Measurements from ENCODE around the gene ITGAV. TPM values are rescaled to one million over a fixed set of nuclear protein-coding genes. Genes with fewer than 3 reads are reported as not detected.

The ITGAV gene
- polyA plus RNA-seq, 1 experiment: 129 TPM

DNA sequence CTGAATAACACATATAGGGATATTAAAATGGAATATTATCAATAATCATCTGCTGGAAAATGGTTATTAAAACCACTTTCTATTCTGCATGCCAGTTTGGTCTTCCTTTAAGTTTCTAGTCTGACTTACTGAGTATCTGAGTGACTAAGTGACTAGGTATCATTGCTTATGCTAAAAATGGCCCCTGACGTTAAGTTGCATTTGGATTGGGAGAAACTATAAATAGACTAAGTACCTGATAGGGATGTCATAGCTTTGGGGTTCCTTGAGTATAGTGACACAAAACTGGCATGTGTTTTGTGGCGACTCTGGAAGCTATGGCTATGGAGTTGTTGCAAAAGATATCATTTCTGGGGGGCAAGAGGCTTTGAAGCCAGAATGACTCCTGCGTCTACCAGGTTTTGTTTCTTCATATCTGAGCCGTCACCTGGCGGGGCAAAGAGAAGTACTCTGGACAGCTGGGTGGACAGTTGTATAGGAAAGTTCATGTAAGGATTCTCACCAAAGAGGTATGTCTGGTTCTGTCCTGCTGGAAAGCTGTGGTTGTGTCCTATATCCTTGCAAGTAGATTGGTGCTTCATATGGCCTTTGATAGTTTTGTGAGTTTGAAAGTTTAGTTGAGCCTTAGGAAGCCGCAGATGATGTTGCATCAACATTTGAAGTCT is 17.9 kb downstream of the ITGAV start:
- Histone ChIP-seq H3K27ac (ENCODE audit: low read depth, low read length) (no peak overlapping the region), H3K9me3 (ENCODE audit: control insufficient read depth, insufficient read depth, low read length) (no peaks in the 10 kb centered on the region), H3K27me3 (ENCODE audit: control insufficient read depth, insufficient read depth, low read length) (no peaks in the 10 kb centered on the region), H3K4me3 (ENCODE audit: low read depth, low read length) (no peak overlapping the region)
- TF ChIP-seq, protein P1, sequence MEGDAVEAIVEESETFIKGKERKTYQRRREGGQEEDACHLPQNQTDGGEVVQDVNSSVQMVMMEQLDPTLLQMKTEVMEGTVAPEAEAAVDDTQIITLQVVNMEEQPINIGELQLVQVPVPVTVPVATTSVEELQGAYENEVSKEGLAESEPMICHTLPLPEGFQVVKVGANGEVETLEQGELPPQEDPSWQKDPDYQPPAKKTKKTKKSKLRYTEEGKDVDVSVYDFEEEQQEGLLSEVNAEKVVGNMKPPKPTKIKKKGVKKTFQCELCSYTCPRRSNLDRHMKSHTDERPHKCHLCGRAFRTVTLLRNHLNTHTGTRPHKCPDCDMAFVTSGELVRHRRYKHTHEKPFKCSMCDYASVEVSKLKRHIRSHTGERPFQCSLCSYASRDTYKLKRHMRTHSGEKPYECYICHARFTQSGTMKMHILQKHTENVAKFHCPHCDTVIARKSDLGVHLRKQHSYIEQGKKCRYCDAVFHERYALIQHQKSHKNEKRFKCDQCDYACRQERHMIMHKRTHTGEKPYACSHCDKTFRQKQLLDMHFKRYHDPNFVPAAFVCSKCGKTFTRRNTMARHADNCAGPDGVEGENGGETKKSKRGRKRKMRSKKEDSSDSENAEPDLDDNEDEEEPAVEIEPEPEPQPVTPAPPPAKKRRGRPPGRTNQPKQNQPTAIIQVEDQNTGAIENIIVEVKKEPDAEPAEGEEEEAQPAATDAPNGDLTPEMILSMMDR (IDR thresholded peaks at IDR 0.05; ENCODE audit: low read depth, low read length): no peak
- ChIA-PET POLR2A (interaction anchor here (1.4 kb wide), 1 partner anchor 122 kb away, joined by 3 read pairs; the partner anchor contains the start of gene ZC3H15), CTCF (interaction anchor here (2.1 kb wide), 1 partner anchor 35 kb away, joined by 8 read pairs; no protein-coding TSS in a partner anchor)
- DNase-seq (ENCODE audit: low read depth, low spot score): no peak

DNA sequence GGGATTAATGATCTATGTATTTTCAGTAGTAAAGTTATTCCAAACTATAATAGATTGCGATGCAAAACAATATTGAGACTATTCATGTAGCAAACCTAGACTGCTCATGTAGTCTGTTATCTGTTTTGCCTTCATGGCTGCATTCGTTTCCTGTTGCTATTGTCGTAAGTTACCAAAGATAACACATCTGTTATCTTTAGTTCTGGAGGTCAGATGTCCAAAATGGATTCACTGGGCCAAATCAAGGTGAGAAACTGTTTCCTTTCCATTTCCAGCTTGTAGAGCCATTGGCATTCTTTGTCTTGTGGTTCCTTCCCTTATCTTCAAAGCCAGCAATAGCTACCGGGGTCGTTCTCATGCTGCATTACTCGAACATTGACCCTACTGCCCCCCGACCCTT is 20.9 kb downstream of the ITGAV start:
- TF ChIP-seq, protein P1 (IDR thresholded peaks at IDR 0.05; ENCODE audit: low read depth, low read length): no peak
- Histone ChIP-seq H3K27ac (ENCODE audit: low read depth, low read length) (no peak overlapping the region), H3K4me3 (ENCODE audit: low read depth, low read length) (no peak overlapping the region), H3K9me3 (ENCODE audit: control insufficient read depth, insufficient read depth, low read length) (no peaks in the 10 kb centered on the region), H3K27me3 (ENCODE audit: control insufficient read depth, insufficient read depth, low read length) (no peaks in the 10 kb centered on the region)
- DNase-seq (ENCODE audit: low read depth, low spot score): no peak
- CTCF ChIA-PET: no interaction called here
- POLR2A ChIA-PET: no interaction called here

DNA sequence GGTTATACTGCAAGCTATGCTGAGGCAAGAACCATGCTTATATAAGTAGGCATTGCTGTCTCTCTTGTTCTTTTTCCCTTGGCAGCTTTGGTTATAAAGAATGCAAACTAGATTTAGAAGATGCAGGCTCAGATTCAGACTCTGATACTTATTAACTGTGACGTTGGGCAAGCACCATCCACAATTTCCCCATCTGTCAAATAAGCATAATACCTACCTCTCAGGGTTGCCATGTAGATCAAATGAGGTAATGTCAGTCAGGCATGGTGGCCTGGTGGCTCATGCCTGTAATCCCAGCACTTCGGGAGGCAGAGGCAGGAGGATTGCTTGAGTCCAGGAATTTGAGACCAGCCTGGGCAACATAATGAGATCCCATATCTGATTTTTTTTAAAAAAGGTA is 21.7 kb downstream of the ITGAV start:
- DNase-seq (ENCODE audit: low read depth, low spot score): no peak
- no peak overlapping the region for H3K4me3 ChIP-seq (ENCODE audit: low read depth, low read length)
- no peaks in the 10 kb centered on the region for H3K9me3 ChIP-seq (ENCODE audit: control insufficient read depth, insufficient read depth, low read length)
- H3K27ac ChIP-seq (ENCODE audit: low read depth, low read length): no peak overlapping the region
- H3K27me3 ChIP-seq (ENCODE audit: control insufficient read depth, insufficient read depth, low read length): no peaks in the 10 kb centered on the region
- ChIA-PET CTCF (interaction anchor here (1.4 to 1.6 kb wide), 2 partner anchors 30 to 107 kb away, joined by 9 to 17 read pairs; no protein-coding TSS in a partner anchor), POLR2A (no interaction called here)
- TF ChIP-seq, protein P1 (IDR thresholded peaks at IDR 0.05; ENCODE audit: low read depth, low read length): no peak

DNA sequence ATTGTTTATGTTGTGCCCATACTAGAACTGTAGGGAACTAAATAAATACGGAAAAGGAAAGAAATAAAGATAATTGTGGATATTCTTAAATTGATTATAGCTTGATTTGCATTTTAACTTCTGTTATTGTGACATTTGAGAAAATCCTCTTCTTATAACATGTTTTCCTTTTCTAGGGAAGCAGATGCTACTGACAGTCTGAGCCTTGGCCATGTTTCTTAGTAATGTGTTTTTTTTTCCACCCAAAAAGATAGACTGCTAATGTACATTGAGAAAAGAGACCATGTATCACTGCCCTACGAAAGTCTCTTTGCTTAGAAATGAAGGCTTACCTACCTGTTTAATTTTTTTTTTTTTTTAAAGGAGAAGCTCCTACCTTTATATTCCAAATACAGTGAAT is 22.2 kb downstream of the ITGAV start:
- ChIA-PET CTCF (interaction anchor here (1.4 to 1.6 kb wide), 2 partner anchors 30 to 108 kb away, joined by 9 to 17 read pairs; no protein-coding TSS in a partner anchor), POLR2A (interaction anchor here (0.7 kb wide), 1 partner anchor 602 kb away, joined by 4 read pairs; no protein-coding TSS in a partner anchor)
- H3K4me3 ChIP-seq (ENCODE audit: low read depth, low read length): no peak overlapping the region
- no peaks in the 10 kb centered on the region for H3K27me3 ChIP-seq (ENCODE audit: control insufficient read depth, insufficient read depth, low read length)
- H3K27ac ChIP-seq (ENCODE audit: low read depth, low read length): no peak overlapping the region
- TF ChIP-seq, protein P1 (IDR thresholded peaks at IDR 0.05; ENCODE audit: low read depth, low read length): no peak
- DNase-seq (ENCODE audit: low read depth, low spot score): no peak
- no peaks in the 10 kb centered on the region for H3K9me3 ChIP-seq (ENCODE audit: control insufficient read depth, insufficient read depth, low read length)
